NCI-H146 treated with DMSO at 0.1 percent for 48 hours (cell line): ENCODE data around the gene AFF1.
"Not testable (repeated sequence)": the region's sequence is repeated elsewhere in the genome, so short reads cannot be mapped to it uniquely, and the experiment has no call there.

ENCODE experiments used
- DNase-seq: peaks from one replicate; lab custom pipeline; 2025; ENCODE audit not compliant: unreplicated experiment; lab: John Stamatoyannopoulos, UW

AFF1 gene

DNA sequence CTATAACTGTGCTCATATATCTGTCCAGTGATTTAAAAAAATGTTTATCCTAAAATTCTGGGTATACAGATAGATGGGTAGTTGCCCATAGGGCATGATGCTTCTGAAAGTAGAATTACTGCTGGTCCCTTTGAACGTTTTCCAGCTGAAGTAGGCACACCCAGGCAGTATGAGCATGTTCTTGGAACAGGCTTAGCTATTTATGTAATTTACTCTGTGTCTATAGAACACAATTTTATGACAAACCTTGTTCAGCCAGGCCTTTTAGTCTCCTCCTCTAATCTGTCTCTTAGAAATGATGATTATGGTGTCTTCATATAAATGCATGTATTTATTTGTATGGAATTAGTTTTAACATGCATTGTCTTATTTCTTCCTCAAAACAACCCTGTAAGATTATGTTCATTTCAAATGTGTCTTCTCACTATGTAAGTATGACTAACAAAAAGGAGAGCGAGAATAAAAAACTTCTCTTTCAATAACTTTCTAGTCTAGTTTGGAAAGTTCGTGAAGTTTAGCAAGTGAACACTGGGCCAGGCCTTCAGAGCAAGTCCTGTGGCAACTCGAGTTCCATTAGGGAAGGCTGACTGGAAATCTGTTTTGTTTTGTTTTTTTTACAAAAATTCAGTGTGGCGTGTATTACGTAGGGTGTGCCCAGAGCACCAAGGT is 142.0 kb downstream of the AFF1 start:
- no peak for DNase-seq

- DNase-seq = no peak
Observed at GRCh38 chr4:87077914-87078585, 143.2 kb downstream of the AFF1 start.

- DNase-seq = no peak
Observed at GRCh38 chr4:87078987-87079486, 144.2 kb downstream of the AFF1 start.

DNA sequence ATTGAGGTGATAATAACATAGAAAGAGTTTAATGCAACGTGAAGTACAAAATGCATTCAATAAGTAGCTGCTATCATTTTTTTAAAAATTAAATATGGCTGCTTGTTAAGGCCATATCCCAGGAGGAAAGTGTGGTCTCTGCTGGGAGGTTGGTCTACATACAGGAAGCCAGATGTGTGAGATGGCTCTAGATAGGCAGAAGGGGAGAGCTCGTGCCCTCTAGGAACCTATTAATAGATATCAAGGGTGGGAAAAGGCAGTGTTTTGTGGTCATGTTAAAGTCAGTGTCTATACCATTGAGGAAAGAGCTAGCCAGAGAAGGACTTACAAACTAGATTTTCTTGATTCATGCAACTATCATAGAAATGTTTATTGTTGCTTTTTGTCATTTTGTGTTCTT is 145.2 kb downstream of the AFF1 start:
- no peak for DNase-seq

DNA sequence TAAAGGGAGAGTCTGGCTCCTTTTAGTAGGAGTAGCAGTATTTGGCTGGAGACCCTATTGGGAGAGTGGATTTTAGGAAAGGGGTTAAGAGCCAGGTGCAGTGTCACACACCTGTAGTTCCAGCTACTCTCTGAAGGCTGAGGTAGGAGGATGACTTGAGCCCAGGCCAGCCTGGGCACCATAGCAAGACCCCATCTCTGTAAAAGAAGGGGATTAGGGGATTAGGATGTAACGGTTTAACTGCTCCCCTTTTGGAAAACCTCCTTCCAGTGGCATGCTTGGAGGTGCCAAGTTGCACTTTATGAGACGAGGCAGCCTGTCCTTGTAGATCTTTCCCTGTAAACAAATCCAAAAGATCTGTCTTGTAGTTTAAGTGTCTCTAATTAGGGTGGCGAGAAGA is 145.7 kb downstream of the AFF1 start:
- no peak for DNase-seq

DNA sequence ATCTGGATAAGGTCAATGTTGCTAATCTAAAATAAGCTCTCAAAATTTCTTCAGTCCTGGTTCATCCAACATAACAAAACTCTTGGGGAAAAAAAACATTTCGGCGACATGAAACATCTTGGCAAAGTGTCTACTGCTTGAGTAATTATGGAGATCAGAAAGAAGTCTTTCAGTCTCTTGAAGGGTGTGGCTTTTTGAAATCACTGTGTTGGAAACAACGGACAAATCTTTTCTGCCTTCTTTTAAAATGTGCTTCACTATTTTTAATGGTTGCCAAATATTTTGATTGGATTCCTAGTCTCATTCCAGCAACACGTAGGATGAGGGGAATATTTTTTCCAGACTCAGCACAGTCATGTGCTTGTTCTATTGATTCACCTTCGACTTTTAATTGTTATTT is 147.0 kb downstream of the AFF1 start:
- DNase-seq = no peak

- not testable (repeated sequence) for DNase-seq
Observed at GRCh38 chr4:87085732-87086131, 150.9 kb downstream of the AFF1 start.

DNA sequence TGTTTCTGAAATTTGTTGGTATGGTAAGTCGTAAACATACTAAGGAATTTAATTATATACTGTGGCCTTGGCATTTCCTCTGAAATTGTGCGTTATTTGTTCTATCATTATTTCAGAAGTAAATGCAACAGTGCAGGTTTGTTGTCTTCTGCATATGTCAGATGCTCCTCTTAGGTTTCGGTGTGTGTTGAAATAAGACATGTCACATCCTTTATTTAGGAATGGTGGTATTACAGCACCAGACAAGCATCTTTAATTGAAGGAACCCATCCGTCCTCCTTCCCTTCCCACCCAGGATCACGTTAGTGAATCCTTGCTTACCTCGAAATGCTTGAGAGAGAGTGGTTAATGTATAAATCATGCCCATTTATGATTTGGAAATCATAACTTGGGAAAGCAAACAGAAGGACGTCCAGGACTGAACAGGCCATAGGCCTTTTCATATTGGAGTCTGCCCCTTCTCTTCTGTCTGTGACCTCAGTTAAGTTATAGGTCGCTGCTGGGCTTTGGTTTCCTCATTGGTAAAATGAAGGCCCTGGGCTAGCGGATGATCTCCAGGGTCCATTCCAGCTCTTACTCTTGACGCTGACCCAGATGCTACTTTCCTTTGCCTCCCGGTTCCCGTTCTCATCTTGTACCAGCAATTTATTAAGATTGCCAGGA is 151.5 kb downstream of the AFF1 start:
- no peak for DNase-seq

- no peak for DNase-seq
Observed at GRCh38 chr4:87087015-87087414, 152.2 kb downstream of the AFF1 start.

GRCh38 chr4:87087420-87087819 is 152.6 kb downstream of the AFF1 start:
- DNase-seq = no peak

- DNase-seq = no peak
Observed at GRCh38 chr4:87088186-87088585, 153.4 kb downstream of the AFF1 start.

- DNase-seq = no peak
Observed at GRCh38 chr4:87089368-87089767, 154.6 kb downstream of the AFF1 start.

DNA sequence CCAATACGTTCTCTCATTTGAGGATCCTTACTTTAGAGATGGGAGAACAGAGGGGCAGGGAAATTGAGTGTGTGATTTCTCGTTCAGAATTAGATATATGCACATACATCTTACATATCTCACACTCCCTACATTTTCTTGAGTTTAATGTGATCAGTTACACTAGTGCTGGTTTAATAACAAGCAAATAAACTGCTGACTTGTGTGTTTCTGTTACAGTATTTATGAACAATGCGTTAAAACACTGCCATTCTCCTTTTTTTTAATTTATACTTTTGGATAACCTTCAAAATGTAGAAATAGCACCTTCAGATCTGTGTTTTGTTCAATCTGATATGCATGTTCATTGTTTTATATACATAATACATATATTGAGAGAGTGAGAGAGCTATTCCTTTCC is 155.5 kb downstream of the AFF1 start:
- no peak for DNase-seq

- no peak for DNase-seq
Observed at GRCh38 chr4:87092389-87093141, 157.8 kb downstream of the AFF1 start.

GRCh38 chr4:87093443-87094123 is 158.8 kb downstream of the AFF1 start:
- peak; percentile 1 for DNase-seq

DNA sequence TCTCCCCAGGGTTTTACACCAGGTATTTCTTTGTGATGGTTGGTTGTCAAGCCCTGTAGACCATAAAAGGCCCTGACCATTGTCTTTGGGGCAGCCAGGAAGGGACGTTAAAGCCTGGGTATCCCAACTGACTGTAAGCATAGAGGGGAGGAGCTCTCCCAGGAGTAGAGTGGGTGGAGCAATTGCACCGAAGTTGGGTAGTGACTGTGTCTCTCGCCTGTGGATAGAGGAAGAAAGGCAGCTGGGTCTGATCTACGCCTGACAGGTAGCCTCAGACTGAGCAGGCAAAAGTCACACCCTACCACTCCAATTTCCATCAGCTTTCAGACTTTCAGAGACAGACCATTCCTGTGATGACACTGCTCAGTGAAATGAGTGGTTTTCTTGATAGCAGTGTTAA is 162.3 kb downstream of the AFF1 start:
- no peak for DNase-seq

DNA sequence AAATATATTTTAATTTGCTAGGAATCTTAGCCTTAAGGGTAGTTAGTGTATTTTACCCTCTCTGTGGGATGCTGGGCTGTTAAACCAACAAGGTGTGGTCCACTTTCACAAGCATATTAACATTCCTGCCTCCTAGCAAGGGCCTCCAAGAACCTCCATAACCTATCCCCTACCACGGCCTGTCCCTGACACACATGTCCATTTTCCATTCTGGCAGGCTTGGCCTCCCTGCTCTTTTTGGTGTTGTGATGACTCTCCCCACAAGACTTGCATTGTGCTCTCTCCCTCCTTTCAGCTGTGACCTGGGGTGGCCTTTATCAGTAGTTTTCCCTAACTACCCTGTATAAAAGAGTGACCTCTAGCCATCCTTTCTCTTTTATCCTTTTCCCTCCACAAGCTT is 165.4 kb downstream of the AFF1 start:
- no peak for DNase-seq

DNA sequence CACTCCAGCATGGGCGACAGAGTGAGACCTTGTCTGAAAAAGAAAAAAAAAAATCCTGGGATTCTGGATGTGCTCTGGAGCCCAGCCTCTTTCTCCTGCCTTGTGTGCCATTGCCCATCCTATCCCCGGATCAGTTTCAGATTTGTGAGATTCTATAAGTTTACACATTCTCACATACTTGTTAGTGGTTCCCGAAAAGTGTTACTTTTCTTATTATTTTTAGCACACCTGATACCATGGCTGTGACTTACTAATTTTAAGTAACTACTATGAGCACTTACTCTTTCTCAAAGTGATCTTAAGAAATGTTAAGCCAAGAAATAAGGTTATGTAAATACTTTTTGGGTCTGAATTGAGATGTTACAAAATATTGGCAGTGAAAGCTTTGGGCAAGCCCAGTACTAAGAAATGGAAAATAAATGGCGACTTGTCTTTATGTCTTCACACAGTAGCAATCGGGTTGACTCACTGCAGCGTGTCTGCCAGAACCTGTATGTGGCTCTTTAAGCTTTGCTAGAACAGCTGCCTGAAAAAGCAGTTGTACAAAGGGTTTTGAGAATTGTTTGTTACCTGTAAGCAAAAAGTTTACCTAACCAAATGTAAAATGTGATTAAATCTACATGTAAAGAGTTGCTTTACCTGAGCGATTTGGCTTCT is 166.9 kb downstream of the AFF1 start:
- DNase-seq = no peak

DNA sequence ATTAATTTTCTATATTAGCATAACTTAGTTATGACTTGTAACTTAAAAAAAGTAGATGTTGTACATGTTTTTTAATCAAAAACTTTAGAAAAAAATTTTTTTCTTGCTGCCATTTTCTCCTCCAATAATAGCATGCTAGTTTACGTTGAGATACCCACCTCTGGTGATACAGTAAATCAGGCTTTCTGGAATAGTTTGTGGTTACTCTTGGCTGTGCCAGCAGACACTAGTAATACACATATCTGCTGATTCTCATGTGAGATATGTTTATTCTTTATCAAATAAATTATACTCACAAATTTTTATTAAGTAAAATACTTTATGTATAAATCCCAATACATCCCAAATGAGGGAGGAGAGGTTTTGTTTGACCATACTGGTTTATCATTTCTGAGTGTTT is 168.3 kb downstream of the AFF1 start:
- no peak for DNase-seq

GRCh38 chr4:87103691-87104187 is 168.9 kb downstream of the AFF1 start:
- DNase-seq = no peak
